ENCODE measurements around the gene HACD3.

DNA sequence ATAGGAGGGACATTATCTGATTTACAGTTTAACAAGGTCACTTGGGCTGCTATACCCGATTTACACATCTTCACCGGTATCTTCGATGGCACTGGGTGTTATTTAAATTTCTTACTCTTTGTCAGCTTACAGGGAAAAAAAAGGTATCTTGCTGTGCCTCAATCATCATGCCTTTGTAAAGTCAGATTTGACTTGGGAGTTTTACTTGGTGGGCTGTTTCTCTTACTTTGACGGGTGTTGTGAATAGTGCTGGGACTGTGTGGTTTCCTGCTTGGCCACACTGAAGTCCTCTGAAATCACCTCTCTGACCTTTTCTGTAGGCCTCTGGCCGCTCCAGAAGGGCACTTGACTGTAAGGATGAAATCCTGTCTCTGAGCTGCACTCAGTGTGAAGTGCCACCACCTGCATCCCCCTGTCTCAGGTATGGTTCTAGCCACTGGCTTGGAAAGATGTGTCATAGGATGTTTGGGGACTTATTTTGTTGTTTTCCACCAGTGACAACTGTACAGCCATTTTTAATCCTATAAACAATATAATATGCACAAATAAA is 88.4 kb downstream of the HACD3 start:
- TF ChIP-seq, protein P1, sequence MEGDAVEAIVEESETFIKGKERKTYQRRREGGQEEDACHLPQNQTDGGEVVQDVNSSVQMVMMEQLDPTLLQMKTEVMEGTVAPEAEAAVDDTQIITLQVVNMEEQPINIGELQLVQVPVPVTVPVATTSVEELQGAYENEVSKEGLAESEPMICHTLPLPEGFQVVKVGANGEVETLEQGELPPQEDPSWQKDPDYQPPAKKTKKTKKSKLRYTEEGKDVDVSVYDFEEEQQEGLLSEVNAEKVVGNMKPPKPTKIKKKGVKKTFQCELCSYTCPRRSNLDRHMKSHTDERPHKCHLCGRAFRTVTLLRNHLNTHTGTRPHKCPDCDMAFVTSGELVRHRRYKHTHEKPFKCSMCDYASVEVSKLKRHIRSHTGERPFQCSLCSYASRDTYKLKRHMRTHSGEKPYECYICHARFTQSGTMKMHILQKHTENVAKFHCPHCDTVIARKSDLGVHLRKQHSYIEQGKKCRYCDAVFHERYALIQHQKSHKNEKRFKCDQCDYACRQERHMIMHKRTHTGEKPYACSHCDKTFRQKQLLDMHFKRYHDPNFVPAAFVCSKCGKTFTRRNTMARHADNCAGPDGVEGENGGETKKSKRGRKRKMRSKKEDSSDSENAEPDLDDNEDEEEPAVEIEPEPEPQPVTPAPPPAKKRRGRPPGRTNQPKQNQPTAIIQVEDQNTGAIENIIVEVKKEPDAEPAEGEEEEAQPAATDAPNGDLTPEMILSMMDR (IDR thresholded peaks at IDR 0.05; ENCODE audit: low read depth, low read length): no peak
- no peak for TF ChIP-seq EZH2phosphoT487 (IDR thresholded peaks at IDR 0.05; ENCODE audit: low read depth)

Measured in OCI-LY3 (cell line).